A673 (cell line): ENCODE data around the gene CCDC141. TPM values are rescaled to one million over a fixed set of nuclear protein-coding genes. Genes with fewer than 3 reads are reported as not detected.

Experiments used
- BruUV-seq: library from RNA; stranded (reverse); fragments of 400-500 nt; replicated peaks from 2 replicates; lab custom pipeline; 2021; lab: Mats Ljungman, UMichigan
- CTCF ChIA-PET: fragments of 300-600 bp; sonication (Branson Sonifier 250); formaldehyde crosslinking; loops from one replicate; lab custom pipeline; 2022; ENCODE audit warnings: antibody characterized with exemption; lab: Charles Lee
- POLR2A ChIA-PET: fragments of 300-600 bp; sonication (Branson Sonifier 250); formaldehyde crosslinking; loops from one replicate; lab custom pipeline; 2022; ENCODE audit warnings: antibody characterized with exemption; ENCODE audit not compliant: low non-redundant PET; lab: Charles Lee
- DNase-seq: peaks from one replicate; pipeline ENCODE4 v3.0.0-alpha.2; 2015; ENCODE audit warnings: low spot score
- H3K27ac ChIP-seq: fragments of 200-600 bp; sonication (generic); 2 replicates; pipeline ENCODE4 v1.5.1; 2016; ENCODE audit warnings: mixed run types, low read depth, mild to moderate bottlenecking, mixed read lengths, antibody characterized with exemption, low read length; ENCODE audit not compliant: poor library complexity, severe bottlenecking
- H3K27me3 ChIP-seq: fragments of 200-600 bp; sonication (generic); replicated peaks from 2 replicates; pipeline ENCODE4 v1.6.1; 2017; ENCODE audit warnings: mixed run types, low read depth, mild to moderate bottlenecking, mixed read lengths, antibody characterized with exemption, low read length; ENCODE audit not compliant: insufficient read depth, poor library complexity
- H3K36me3 ChIP-seq: fragments of 200-600 bp; sonication (generic); 2 replicates; pipeline ENCODE4 v1.6.1; 2016; ENCODE audit warnings: mixed run types, mild to moderate bottlenecking, mixed read lengths, antibody characterized with exemption, low read length; ENCODE audit not compliant: insufficient read depth, poor library complexity, severe bottlenecking
- H3K4me1 ChIP-seq: fragments of 200-600 bp; sonication (generic); 2 replicates; pipeline ENCODE4 v1.6.1; 2017; ENCODE audit warnings: mixed run types, mild to moderate bottlenecking, mixed read lengths, antibody characterized with exemption, low read length; ENCODE audit not compliant: insufficient read depth, poor library complexity, severe bottlenecking
- H3K4me3 ChIP-seq: fragments of 200-600 bp; sonication (generic); 2 replicates; pipeline ENCODE4 v1.5.1; 2016; ENCODE audit warnings: low read depth, mixed run types, mild to moderate bottlenecking, mixed read lengths, low read length; ENCODE audit not compliant: poor library complexity, severe bottlenecking
- H3K9me3 ChIP-seq: fragments of 200-600 bp; sonication (generic); 2 replicates; pipeline ENCODE4 v1.6.1; 2016; ENCODE audit warnings: mixed run types, low read depth, mild to moderate bottlenecking, mixed read lengths, antibody characterized with exemption, low read length; ENCODE audit not compliant: poor library complexity, severe bottlenecking
- EZH2 ChIP-seq: fragments of 200-600 bp; sonication (generic); IDR thresholded peaks from 2 replicates; pipeline ENCODE4 v1.6.1; 2017; ENCODE audit warnings: borderline replicate concordance, low read depth, mild to moderate bottlenecking, mixed read lengths, antibody characterized with exemption, low read length; ENCODE audit not compliant: poor library complexity, severe bottlenecking
- intact Hi-C: fragments of 100-400 bp; cut with micrococcal nuclease; formaldehyde crosslinking; loops from one replicate; pipeline ENCODE4 v1.10.0; 2022; ENCODE audit not compliant: unreplicated experiment
- total RNA-seq: library from RNA; stranded (reverse); gene quantifications from 2 replicates; pipeline ENCODE4 v1.2.3, GENCODE V29; 2021
- TF ChIP-seq, protein P1 (sequence below): fragments of 300-800, 200-600 bp; sonication (generic); conservative IDR thresholded peaks from 2 replicates; pipeline ENCODE4 v1.5.1; 2017; ENCODE audit warnings: low read depth, mild to moderate bottlenecking, antibody characterized with exemption, low read length, moderate library complexity, mixed read lengths

The CCDC141 gene
- total RNA-seq, 1 experiment from 2014 or later: not detected

DNA sequence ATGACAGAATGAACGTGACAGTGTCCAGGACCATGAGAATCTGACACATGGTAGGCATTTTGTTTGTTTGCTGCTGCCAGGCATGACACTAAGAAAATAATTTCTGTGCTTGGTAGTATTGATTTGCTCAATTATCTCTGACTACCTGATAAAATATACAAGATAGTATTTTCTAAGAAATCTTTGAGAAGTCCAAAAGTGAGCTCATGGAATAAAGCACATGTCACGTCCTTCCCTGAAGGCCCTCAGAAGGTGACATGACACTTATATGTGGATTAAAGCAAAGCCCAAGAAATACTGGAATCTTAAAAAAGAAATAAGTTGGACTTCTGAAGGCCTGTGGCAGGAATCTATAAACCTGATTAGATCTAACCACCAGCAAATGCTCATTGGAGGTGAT, 238.9 kb downstream of the CCDC141 start:
- no peaks in the 10 kb centered on the region for H3K27me3 ChIP-seq
- no peaks in the 10 kb centered on the region for H3K9me3 ChIP-seq
- H3K36me3 ChIP-seq: no peaks in the 10 kb centered on the region
- no peak for DNase-seq
- intact Hi-C loops: no loop called here
- no peaks in the 10 kb centered on the region for H3K4me1 ChIP-seq
- H3K4me3 ChIP-seq: no peak overlapping the region
- ChIA-PET POLR2A (no interaction called here), CTCF (no interaction called here)
- H3K27ac ChIP-seq: no peak overlapping the region
- TF ChIP-seq, protein P1, sequence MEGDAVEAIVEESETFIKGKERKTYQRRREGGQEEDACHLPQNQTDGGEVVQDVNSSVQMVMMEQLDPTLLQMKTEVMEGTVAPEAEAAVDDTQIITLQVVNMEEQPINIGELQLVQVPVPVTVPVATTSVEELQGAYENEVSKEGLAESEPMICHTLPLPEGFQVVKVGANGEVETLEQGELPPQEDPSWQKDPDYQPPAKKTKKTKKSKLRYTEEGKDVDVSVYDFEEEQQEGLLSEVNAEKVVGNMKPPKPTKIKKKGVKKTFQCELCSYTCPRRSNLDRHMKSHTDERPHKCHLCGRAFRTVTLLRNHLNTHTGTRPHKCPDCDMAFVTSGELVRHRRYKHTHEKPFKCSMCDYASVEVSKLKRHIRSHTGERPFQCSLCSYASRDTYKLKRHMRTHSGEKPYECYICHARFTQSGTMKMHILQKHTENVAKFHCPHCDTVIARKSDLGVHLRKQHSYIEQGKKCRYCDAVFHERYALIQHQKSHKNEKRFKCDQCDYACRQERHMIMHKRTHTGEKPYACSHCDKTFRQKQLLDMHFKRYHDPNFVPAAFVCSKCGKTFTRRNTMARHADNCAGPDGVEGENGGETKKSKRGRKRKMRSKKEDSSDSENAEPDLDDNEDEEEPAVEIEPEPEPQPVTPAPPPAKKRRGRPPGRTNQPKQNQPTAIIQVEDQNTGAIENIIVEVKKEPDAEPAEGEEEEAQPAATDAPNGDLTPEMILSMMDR: no peak
- no peak for TF ChIP-seq EZH2
- no TSS peak for BruUV-seq

DNA sequence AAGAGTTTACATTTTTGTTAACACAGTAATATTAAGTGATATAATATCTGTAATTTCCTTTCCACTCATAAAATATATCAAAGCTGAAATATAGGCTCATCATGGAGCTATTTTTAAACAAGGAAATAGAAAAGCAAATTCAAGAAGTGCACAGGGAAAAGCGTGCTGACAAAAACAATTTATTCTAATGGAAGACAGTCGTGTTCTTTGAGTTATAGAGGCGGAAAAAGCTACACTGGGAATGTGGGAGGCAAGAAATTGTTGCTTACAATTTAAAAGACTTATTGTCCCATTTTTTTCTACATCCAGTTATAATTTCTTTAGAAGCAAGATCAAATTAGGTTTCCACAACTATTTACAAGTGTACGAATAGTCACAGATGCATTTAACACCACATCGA, 239.5 kb downstream of the CCDC141 start:
- no peak overlapping the region for H3K4me3 ChIP-seq
- intact Hi-C loops: no loop called here
- no peaks in the 10 kb centered on the region for H3K9me3 ChIP-seq
- H3K4me1 ChIP-seq: no peaks in the 10 kb centered on the region
- no peak for DNase-seq
- ChIA-PET CTCF (no interaction called here), POLR2A (no interaction called here)
- no peaks in the 10 kb centered on the region for H3K36me3 ChIP-seq
- BruUV-seq: no TSS peak
- H3K27me3 ChIP-seq: no peaks in the 10 kb centered on the region
- TF ChIP-seq, protein P1: no peak
- TF ChIP-seq EZH2: no peak
- no peak overlapping the region for H3K27ac ChIP-seq

DNA sequence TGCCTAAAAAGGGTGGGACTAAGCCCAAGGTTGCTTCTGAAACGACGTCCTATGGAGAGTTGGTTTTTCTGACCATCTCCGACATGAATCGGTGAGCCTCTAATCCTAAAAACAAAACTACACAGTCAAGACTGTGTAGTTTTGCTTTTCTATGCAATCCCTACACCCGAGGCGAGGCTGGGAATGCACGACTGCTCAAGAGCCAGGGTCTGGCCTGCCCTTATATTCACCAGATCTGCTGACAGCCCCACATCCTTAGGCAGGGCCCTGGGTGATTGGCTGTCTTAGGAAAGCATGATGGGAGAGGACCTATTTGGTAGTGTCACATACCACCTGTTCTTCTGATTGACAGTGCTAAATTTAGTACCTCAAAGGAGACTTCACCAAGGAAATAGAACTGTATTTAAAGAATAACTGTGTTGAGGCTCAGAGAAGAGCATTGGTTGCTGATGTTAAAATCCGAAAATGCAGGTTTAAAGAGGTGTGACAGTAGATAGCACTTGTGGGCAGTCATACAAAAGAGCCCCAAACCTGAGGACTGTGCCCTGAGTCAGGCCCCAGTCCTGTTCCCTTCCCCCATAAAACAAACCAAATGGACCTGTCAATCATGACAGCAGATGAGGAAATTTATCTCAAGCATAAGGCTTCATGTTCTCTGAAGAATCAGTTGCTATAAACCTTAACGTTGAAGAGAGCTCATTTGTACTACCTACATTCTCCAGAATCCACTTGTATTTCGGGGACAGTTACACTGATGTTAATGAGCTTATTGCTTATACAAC, 242.5 kb downstream of the CCDC141 start, which contains the start of gene TTN:
TTN (minus strand) TSS at position 197 of the 782 bp plus-strand sequence. CDS start 2,781 bp downstream, outside the sequence.
- Histone ChIP-seq H3K27me3 (peaks cover 5% of the 10 kb centered on the region), H3K27ac (no peak within 1 kb of the TSS), H3K36me3 (no peaks in the 10 kb centered on the region), H3K4me1 (no peaks in the 10 kb centered on the region), H3K9me3 (no peaks in the 10 kb centered on the region), H3K4me3 (no peak within 1 kb of the TSS)
- DNase-seq: no peak
- ChIA-PET POLR2A (no interaction called here), CTCF (no interaction called here)
- BruUV-seq: no TSS peak
- intact Hi-C loops: no loop called here
- TF ChIP-seq, protein P1: no peak
- TF ChIP-seq EZH2: no peak
